Right ventricle myocardium inferior (tissue), 1 donor: Measurements from ENCODE around the gene TUNAR. TPM values are rescaled to one million over a fixed set of nuclear protein-coding genes. Genes with fewer than 3 reads are reported as not detected.

ENCODE experiments used
- ATAC-seq: fragments of 200-7000 bp; cut with Tn5 transposase; one replicate; pipeline ENCODE4 v1.9.1; 2020; ENCODE audit warnings: mild to moderate bottlenecking, moderate library complexity
- DNase-seq: peaks from one replicate; pipeline ENCODE4 v3.0.0; 2021; ENCODE audit errors: missing footprints
- intact Hi-C: fragments of 100-400 bp; cut with DNase I; formaldehyde crosslinking; loops from one replicate; pipeline ENCODE4 v1.11.0; 2022
- long read RNA-seq: library from polyadenylated mRNA; unstranded; transcript quantifications from one replicate; pipeline ENCODE4 v2.0.0, GENCODE V29; 2021
- total RNA-seq: library from RNA; stranded (reverse); fragmentation: NEBNext Ultra II Directional; extraction: Animal tissue kit (Norgen Biotek cat#: 25700); gene quantifications from one replicate; pipeline ENCODE4 v1.2.1, GENCODE V29; 2021
- donor health status: DM: no; HTN: yes; CAD: no; lungs with severe emphysema.

Gene TUNAR
- not detected for total RNA-seq
- long read RNA-seq, result 0 reads

GRCh38 chr14:95876761-95877538 lies at the start of gene TUNAR:
TSS of gene TUNAR (plus strand) at chr14:95876832.
- intact Hi-C loops, result no loop called here
- DNase-seq (no peak), ATAC-seq (no peak)

GRCh38 chr14:95828649-95829265 lies 47.9 kb upstream of the TUNAR start:
- DNase-seq (no peak), ATAC-seq (no peak)
- intact Hi-C loops, result no loop called here

GRCh38 chr14:95829321-95829720 lies 47.3 kb upstream of the TUNAR start:
- DNase-seq (no peak), ATAC-seq (no peak)
- intact Hi-C loops, result no loop called here

GRCh38 chr14:95830386-95830785 lies 46.2 kb upstream of the TUNAR start:
- no peak for DNase-seq
- intact Hi-C loops, result no loop called here
- no peak for ATAC-seq

GRCh38 chr14:95831041-95831440 lies 45.6 kb upstream of the TUNAR start:
- intact Hi-C loops, result no loop called here

GRCh38 chr14:95831468-95831867 lies 45.2 kb upstream of the TUNAR start:
- DNase-seq, result no peak
- no peak for ATAC-seq

More at GRCh38 chr14:95831041-95831440, 45.6 kb upstream of the TUNAR start:
- ATAC-seq (no peak), DNase-seq (no peak)

GRCh38 chr14:95832012-95832411 lies 44.6 kb upstream of the TUNAR start:
- intact Hi-C loops, result no loop called here
- ATAC-seq (no peak), DNase-seq (no peak)

More at GRCh38 chr14:95831468-95831867, 45.2 kb upstream of the TUNAR start:
- intact Hi-C loops, result no loop called here

- ATAC-seq (no peak), DNase-seq (no peak)
- intact Hi-C loops, result no loop called here
Observed at GRCh38 chr14:95833429-95833828, 43.2 kb upstream of the TUNAR start.

GRCh38 chr14:95834496-95834895 lies 42.1 kb upstream of the TUNAR start:
- DNase-seq (no peak), ATAC-seq (no peak)
- intact Hi-C loops, result no loop called here

- DNase-seq (no peak), ATAC-seq (no peak)
- intact Hi-C loops, result no loop called here
Observed at GRCh38 chr14:95835121-95835730, 41.4 kb upstream of the TUNAR start.

GRCh38 chr14:95838862-95839261 lies 37.8 kb upstream of the TUNAR start:
- DNase-seq, result no peak
- intact Hi-C loops, result no loop called here
- ATAC-seq, result no peak

GRCh38 chr14:95840094-95840700 lies 36.4 kb upstream of the TUNAR start:
- intact Hi-C loops, result no loop called here
- no peak for ATAC-seq
- DNase-seq, result no peak

GRCh38 chr14:95841668-95842067 lies 35.0 kb upstream of the TUNAR start:
- ATAC-seq (no peak), DNase-seq (no peak)
- intact Hi-C loops, result no loop called here

GRCh38 chr14:95849761-95850160 lies 26.9 kb upstream of the TUNAR start:
- ATAC-seq (no peak), DNase-seq (no peak)
- intact Hi-C loops, result no loop called here

- no peak for ATAC-seq
- no peak for DNase-seq
- intact Hi-C loops, result no loop called here
Observed at GRCh38 chr14:95850429-95850828, 26.2 kb upstream of the TUNAR start.

- DNase-seq (no peak), ATAC-seq (no peak)
- intact Hi-C loops, result no loop called here
Observed at GRCh38 chr14:95855606-95856005, 21.0 kb upstream of the TUNAR start.

- no peak for DNase-seq
- intact Hi-C loops, result no loop called here
- no peak for ATAC-seq
Observed at GRCh38 chr14:95857275-95857674, 19.4 kb upstream of the TUNAR start.

- ATAC-seq (no peak), DNase-seq (no peak)
- intact Hi-C loops, result no loop called here
Observed at GRCh38 chr14:95858893-95859292, 17.7 kb upstream of the TUNAR start.

GRCh38 chr14:95862243-95862642 lies 14.4 kb upstream of the TUNAR start:
- intact Hi-C loops, result no loop called here
- ATAC-seq, result no peak
- no peak for DNase-seq

- no peak for DNase-seq
- intact Hi-C loops, result no loop called here
- ATAC-seq, result no peak
Observed at GRCh38 chr14:95863295-95863694, 13.3 kb upstream of the TUNAR start.
